ENCODE measurements around the gene PSMG1. TPM values are rescaled to one million over a fixed set of nuclear protein-coding genes. Genes with fewer than 3 reads are reported as not detected.

Gene PSMG1
- total and polyA plus RNA-seq, 2 donors (not counting 3 experiments of a cell fraction or from before 2014, with no cell fraction given): 43.2 to 75.9 TPM

DNA sequence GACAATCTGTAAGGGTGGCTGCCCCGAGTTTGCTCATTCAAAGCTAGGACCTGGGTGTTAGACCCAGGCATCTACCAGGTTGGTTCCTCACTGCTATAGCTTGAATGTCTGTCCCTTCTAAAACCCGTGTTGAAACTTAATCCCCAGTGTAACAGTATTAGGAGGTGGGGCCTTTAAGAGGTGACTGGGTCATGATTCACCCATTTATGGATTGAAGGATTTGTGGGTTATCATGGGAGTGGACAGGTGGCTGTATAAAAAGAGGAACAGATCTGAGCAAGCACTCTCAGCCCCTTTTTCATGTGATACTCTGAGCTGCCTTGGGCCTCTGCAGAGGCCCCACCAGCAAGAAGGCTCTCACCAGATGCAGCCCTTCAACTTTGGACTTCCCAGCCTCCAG is 29.4 kb downstream of the PSMG1 start:
- CTCF ChIA-PET: interaction anchor here (0.8 to 1.4 kb wide), 6 partner anchors 10 to 654 kb away, joined by 3 to 7 read pairs (median 5); no protein-coding TSS in a partner anchor
- dilution Hi-C loops (cut with MboI; ENCODE audit: extremely low pct_ligation_motif_present, low sequenced_read_pairs) (loop anchor here (25.0 kb wide), 1 partner anchor 417 kb away; no protein-coding TSS in a partner anchor), intact Hi-C loops (cut with micrococcal nuclease) (no loop called here)
- H3K4me2 ChIP-seq (ENCODE audit: insufficient read depth, low read length): no peak overlapping the region
- H4K20me1 ChIP-seq (replicated peaks; ENCODE audit: control insufficient read depth, extremely low read depth, insufficient read depth, low read length): no peaks in the 10 kb centered on the region
- H3K27ac ChIP-seq (ENCODE audit: insufficient read depth, low read depth, low read length): no peak overlapping the region
- BruUV-seq (replicated peaks): no TSS peak
- no peaks in the 10 kb centered on the region for H3K9me3 ChIP-seq (replicated peaks; ENCODE audit: control insufficient read depth, insufficient read depth, low read length)
- DNase-seq (ENCODE audit: low read depth, low spot score) (no peak), FAIRE-seq (no peak)
- POLR2A ChIA-PET: interaction anchor here (0.7 kb wide), 1 partner anchor 542 kb away, joined by 4 read pairs; no protein-coding TSS in a partner anchor
- H3K79me2 ChIP-seq (ENCODE audit: control insufficient read depth, insufficient read depth, low read length): no peaks in the 10 kb centered on the region
- H3K4me3 ChIP-seq (replicated peaks in 1 of 3; ENCODE audit: insufficient read depth in 1 of 3, low read depth in 1 of 3, low read length in 3 of 3): no peak overlapping the region
- H3K4me1 ChIP-seq (ENCODE audit: control insufficient read depth, extremely low read depth, insufficient read depth, low read length): no peaks in the 10 kb centered on the region
- H2AFZ ChIP-seq (ENCODE audit: low read depth, low read length): no peak overlapping the region
- no peak overlapping the region for H3K9ac ChIP-seq (replicated peaks; ENCODE audit: extremely low read depth, insufficient read depth, low read length)
- H3K27me3 ChIP-seq (ENCODE audit: control insufficient read depth in 2 of 2, insufficient read depth in 2 of 2, low read length in 2 of 2): peaks cover 0 to 2% of the 10 kb centered on the region in 2 experiments
- H3K9me1 ChIP-seq (replicated peaks; ENCODE audit: control insufficient read depth, extremely low read depth, insufficient read depth, low read length): no peaks in the 10 kb centered on the region
- no peaks in the 10 kb centered on the region for H3K36me3 ChIP-seq (ENCODE audit: control insufficient read depth in 2 of 2, extremely low read depth in 1 of 2, insufficient read depth in 2 of 2, low read length in 2 of 2)
- no peak for TF ChIP-seq POLR2A (IDR thresholded peaks at IDR 0.05; ENCODE audit: low read depth, low read length)
- TF ChIP-seq FOS (IDR thresholded peaks at IDR 0.05; ENCODE audit: borderline replicate concordance, insufficient read depth, low read length): no peak
- TF ChIP-seq, protein P1, sequence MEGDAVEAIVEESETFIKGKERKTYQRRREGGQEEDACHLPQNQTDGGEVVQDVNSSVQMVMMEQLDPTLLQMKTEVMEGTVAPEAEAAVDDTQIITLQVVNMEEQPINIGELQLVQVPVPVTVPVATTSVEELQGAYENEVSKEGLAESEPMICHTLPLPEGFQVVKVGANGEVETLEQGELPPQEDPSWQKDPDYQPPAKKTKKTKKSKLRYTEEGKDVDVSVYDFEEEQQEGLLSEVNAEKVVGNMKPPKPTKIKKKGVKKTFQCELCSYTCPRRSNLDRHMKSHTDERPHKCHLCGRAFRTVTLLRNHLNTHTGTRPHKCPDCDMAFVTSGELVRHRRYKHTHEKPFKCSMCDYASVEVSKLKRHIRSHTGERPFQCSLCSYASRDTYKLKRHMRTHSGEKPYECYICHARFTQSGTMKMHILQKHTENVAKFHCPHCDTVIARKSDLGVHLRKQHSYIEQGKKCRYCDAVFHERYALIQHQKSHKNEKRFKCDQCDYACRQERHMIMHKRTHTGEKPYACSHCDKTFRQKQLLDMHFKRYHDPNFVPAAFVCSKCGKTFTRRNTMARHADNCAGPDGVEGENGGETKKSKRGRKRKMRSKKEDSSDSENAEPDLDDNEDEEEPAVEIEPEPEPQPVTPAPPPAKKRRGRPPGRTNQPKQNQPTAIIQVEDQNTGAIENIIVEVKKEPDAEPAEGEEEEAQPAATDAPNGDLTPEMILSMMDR (IDR thresholded peaks at IDR 0.05; ENCODE audit: extremely low read depth in 1 of 2, insufficient read depth in 1 of 2, low read depth in 1 of 2, low read length in 2 of 2): no peak
- TF ChIP-seq GATA2 (IDR thresholded peaks at IDR 0.05; ENCODE audit: insufficient read depth, insufficient read length, low read depth, low read length): no peak

DNA sequence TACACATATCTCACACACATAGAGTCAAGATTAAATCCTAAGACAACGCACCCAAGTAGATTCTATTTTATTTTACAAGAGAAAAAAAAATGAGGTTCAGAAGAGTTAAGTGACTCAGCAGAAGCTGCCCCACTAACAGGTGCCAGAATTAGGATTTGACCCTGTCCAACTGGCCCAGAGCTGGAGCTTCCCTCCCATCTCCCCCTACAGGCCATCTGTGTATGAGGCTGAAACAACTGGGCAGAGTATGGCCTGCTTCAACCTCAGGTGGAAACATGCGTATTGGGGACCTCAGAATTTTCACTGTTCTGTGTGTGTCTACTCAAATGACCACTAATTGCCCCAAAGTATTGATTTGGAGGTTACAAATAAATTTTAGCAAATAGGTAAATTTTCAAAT is 29.9 kb downstream of the PSMG1 start:
- CTCF ChIA-PET: interaction anchor here (0.8 to 1.4 kb wide), 6 partner anchors 10 to 653 kb away, joined by 3 to 7 read pairs (median 5); no protein-coding TSS in a partner anchor
- no peak for FAIRE-seq

More for the DNA sequence above, 29.9 kb downstream of the PSMG1 start:
- H3K4me1 ChIP-seq (ENCODE audit: control insufficient read depth, extremely low read depth, insufficient read depth, low read length): no peaks in the 10 kb centered on the region
- no peaks in the 10 kb centered on the region for H3K36me3 ChIP-seq (ENCODE audit: control insufficient read depth in 2 of 2, extremely low read depth in 1 of 2, insufficient read depth in 2 of 2, low read length in 2 of 2)
- no peaks in the 10 kb centered on the region for H3K79me2 ChIP-seq (ENCODE audit: control insufficient read depth, insufficient read depth, low read length)
- dilution Hi-C loops (cut with MboI; ENCODE audit: extremely low pct_ligation_motif_present, low sequenced_read_pairs): loop anchor here (25.0 kb wide), 1 partner anchor 416 kb away; no protein-coding TSS in a partner anchor
- no peak overlapping the region for H3K4me3 ChIP-seq (replicated peaks in 1 of 3; ENCODE audit: insufficient read depth in 1 of 3, low read depth in 1 of 3, low read length in 3 of 3)
- TF ChIP-seq GATA2 (IDR thresholded peaks at IDR 0.05; ENCODE audit: insufficient read depth, insufficient read length, low read depth, low read length) (no peak), FOS (IDR thresholded peaks at IDR 0.05; ENCODE audit: borderline replicate concordance, insufficient read depth, low read length) (no peak)
- TF ChIP-seq, protein P1 (IDR thresholded peaks at IDR 0.05; ENCODE audit: extremely low read depth in 1 of 2, insufficient read depth in 1 of 2, low read depth in 1 of 2, low read length in 2 of 2): peak; percentile 49 to 59
- H4K20me1 ChIP-seq (replicated peaks; ENCODE audit: control insufficient read depth, extremely low read depth, insufficient read depth, low read length): no peaks in the 10 kb centered on the region
- H2AFZ ChIP-seq (ENCODE audit: low read depth, low read length): no peak overlapping the region
- no peaks in the 10 kb centered on the region for H3K9me3 ChIP-seq (replicated peaks; ENCODE audit: control insufficient read depth, insufficient read depth, low read length)
- DNase-seq (ENCODE audit: low read depth, low spot score): no peak
- BruUV-seq (replicated peaks): no TSS peak
- H3K9ac ChIP-seq (replicated peaks; ENCODE audit: extremely low read depth, insufficient read depth, low read length): no peak overlapping the region
- no peaks in the 10 kb centered on the region for H3K9me1 ChIP-seq (replicated peaks; ENCODE audit: control insufficient read depth, extremely low read depth, insufficient read depth, low read length)
- peaks cover 0 to 2% of the 10 kb centered on the region in 2 experiments for H3K27me3 ChIP-seq (ENCODE audit: control insufficient read depth in 2 of 2, insufficient read depth in 2 of 2, low read length in 2 of 2)
- no peak overlapping the region for H3K4me2 ChIP-seq (ENCODE audit: insufficient read depth, low read length)
- intact Hi-C loops (cut with micrococcal nuclease): no loop called here
- POLR2A ChIA-PET: interaction anchor here (0.7 kb wide), 1 partner anchor 541 kb away, joined by 4 read pairs; no protein-coding TSS in a partner anchor
- H3K27ac ChIP-seq (ENCODE audit: insufficient read depth, low read depth, low read length): no peak overlapping the region
